NCI-H69 (cell line): ENCODE data around the gene TGFB2.
"Not testable (repeated sequence)": the region's sequence is repeated elsewhere in the genome, so short reads cannot be mapped to it uniquely, and the experiment has no call there.

Source experiments
- DNase-seq: peaks from one replicate; lab custom pipeline; 2025; lab: John Stamatoyannopoulos, UW

TGFB2 gene

GRCh38 chr1:218344814-218345672 is at the start of gene TGFB2:
Gene TGFB2 (plus strand): TSS chr1:218345336. CDS start chr1:218346702, 1,366 bp downstream.
- DNase-seq = peak; percentile 95

- no peak for DNase-seq
These were observed 49.0 kb upstream of the TGFB2 start for GRCh38 chr1:218296162-218296561.

- no peak for DNase-seq
These were observed 47.7 kb upstream of the TGFB2 start for GRCh38 chr1:218297461-218297860.

DNA sequence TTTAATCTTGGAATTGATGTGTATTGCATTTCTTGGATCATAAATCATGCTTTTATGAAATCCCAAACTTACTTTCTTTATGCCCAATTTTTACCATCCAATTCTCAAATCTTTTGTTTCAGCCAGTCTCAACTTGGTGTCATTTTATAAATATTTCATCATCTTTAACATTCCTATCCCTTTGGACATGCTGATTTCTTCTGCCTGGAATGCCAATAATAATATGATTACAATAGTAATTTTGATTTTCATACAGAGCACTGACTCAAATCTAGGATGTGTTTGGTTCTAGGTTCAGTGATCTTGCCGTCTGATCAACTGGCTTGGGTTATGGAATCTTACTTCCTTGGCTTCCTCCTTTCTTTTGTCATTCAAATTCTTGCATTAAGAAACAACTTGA is 47.3 kb upstream of the TGFB2 start:
- no peak for DNase-seq

- peak; percentile 15 for DNase-seq
These were observed 46.7 kb upstream of the TGFB2 start for GRCh38 chr1:218298398-218298797.

DNA sequence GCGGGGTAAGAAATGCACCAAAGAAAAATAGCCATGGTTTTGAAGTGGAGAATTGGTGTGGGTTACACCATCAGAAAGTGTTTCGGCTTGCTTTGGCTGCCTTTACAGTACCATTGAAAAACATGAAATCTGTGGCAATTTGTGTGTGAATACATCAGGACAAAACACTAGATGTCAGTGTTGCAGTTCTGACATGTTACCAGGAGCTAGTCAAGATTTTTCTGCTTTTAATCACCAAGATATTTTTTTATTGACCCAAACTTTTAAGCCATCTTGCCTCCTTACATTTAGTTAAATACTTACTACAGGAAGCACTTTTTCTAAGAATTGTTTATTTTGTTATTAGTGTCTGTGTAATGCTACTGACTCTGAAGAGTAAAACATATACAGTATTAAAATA is 45.7 kb upstream of the TGFB2 start:
- DNase-seq = peak; percentile 65

GRCh38 chr1:218301217-218301616 is 43.9 kb upstream of the TGFB2 start:
- DNase-seq = no peak

DNA sequence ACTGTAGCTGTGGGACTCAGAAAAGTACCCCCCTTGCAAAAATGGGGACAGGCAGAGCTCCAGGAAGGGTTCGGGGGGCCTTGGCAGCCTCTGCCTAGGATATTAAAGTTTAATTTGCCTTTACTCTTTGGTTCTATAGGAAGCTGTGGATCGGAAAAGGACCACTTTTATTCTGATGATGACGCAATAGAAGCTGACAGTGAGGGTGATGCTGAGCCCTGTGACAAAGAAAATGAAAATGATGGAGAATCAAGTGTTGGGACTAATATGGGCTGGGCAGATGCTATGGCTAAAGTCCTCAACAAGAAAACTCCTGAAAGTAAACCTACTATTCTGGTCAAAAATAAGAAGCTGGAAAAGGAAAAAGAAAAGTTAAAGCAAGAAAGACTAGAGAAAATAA is 43.0 kb upstream of the TGFB2 start:
- no peak for DNase-seq

- DNase-seq = no peak
These were observed 41.8 kb upstream of the TGFB2 start for GRCh38 chr1:218303176-218303879.

- DNase-seq = peak; percentile 93
These were observed 40.7 kb upstream of the TGFB2 start for GRCh38 chr1:218304281-218305039.

- DNase-seq = no peak
These were observed 39.6 kb upstream of the TGFB2 start for GRCh38 chr1:218305472-218306064.

DNA sequence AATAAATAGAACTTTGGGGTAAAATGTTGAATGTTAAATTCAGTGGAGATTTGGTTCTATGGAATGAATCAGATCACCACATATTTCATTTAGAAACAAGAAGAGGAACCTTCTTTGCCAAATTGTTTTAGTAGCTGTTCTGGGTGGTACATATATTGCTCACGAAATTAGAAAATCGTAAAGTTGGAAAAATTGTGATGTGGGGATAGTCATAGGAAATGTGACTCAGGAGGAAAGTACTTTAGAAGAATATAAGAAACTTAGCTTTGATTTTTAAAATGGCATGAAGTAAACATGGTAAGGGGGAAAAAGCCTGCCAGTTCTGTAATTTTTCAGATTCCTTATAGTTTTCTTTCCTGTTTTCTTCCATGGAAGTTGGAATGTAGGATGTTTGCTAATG is 32.6 kb upstream of the TGFB2 start:
- no peak for DNase-seq

- DNase-seq = no peak
These were observed 30.8 kb upstream of the TGFB2 start for GRCh38 chr1:218314316-218314715.

DNA sequence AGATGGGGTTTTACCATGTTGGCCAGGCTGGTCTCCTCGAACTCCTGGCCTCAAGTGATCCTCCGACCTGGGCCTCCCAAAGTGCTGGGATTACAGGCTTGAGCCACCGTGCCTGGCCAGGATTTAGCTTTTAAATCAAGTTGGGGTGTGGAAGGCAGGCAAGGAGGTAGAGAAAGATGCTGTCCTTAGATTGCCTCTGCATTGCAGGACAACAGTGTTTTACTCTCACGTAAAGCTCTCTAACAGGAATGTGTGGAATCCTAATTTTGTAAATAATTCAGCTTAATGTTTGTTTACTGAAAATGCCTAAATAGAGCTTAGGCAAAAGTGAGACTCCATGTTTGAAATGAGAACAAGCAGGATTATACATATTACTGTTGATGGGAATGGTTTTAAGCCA is 29.5 kb upstream of the TGFB2 start:
- DNase-seq = no peak

GRCh38 chr1:218317061-218317460 is 28.1 kb upstream of the TGFB2 start:
- DNase-seq = no peak

GRCh38 chr1:218320182-218320581 is 25.0 kb upstream of the TGFB2 start:
- not testable (repeated sequence) for DNase-seq

GRCh38 chr1:218322762-218323161 is 22.4 kb upstream of the TGFB2 start:
- no peak for DNase-seq

DNA sequence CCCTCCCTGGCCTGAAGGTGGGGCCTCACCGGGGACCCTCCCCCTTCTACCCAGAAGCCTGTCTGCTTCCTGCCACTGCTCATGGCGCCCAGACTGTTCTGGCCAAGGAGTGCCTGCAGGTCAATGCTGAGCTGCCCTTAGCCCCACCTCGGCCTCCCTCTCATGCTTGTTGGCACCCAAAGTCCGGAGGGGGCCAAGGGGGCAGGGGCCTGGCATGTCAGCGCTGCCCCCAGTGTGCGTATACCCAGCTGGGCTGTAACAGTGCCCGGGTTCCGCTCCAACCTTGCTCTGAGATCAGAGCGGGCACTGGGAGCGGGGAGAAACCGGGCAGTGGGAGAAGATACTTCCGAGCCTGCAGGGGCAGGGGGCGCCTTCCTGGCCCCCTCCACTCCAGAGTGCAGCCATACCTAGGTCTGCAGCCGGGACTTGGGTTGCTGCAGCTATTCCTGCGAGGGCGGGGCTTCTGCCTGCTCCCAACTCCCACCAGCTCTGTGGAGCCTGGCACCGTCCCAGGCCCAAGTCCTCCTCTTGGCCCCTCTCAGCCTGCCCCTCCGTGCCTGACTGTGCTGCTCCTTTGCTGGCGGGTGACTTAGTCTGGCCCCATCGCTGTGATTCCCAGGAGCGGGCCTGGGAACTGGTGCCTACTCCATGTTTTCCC is 21.4 kb upstream of the TGFB2 start:
- DNase-seq = no peak

DNA sequence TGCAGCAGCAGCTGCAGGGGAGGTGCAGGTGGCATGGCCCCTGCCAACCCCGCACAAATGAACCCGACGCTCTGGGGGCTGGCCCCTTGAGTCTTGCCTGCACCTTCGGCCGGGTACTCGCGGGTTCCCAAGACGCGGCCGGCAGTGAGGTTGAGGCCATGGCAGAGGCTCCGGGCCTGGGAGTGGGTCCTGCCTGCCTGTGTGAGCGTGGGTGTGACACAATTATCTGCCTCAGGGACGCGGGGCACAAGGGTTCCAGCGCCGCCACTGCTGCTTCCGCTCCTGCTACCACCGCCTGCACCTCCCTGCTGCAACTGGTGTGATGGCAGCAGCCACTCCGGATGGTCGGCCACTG is 20.9 kb upstream of the TGFB2 start:
- DNase-seq = no peak

- no peak for DNase-seq
These were observed 16.4 kb upstream of the TGFB2 start for GRCh38 chr1:218328769-218329168.

DNA sequence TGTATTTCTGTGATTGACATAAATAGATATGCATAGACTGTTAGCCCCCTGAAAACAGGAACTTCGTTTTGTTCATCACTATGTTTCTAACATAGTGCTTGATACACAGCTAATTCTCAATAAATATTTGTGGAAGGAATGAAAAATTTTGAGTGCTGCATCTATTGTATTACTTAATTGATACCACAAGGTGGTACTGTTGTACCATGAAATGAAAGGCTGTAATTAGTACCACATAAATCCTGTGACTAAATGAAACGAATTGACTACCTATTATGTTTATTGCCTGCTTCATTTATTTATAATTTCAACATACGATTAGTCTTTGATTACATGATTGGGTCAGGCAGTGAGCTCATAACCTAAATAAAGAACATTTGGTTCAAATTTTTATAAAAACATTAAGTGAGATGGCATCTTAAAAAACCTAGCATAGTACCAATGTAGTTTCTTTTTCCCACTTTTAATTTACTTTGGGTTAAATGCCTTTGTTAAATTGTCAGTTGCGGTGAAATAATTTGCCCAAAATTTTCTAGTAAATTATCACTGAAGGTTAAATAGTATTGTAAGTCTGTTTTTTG is 15.0 kb upstream of the TGFB2 start:
- peak; percentile 77 for DNase-seq
